GM18519 (cell line): ENCODE results near the gene PSG4.
"Not testable (repeated sequence)": the region's sequence is repeated elsewhere in the genome, so short reads cannot be mapped to it uniquely, and the experiment has no call there.

ENCODE experiments used
- ATAC-seq: cut with Tn5 transposase; IDR thresholded peaks from one replicate; pipeline ENCODE4 v1.9.1; 2021; ENCODE audit warnings: mild to moderate bottlenecking, moderate library complexity; ENCODE audit not compliant: unreplicated experiment, low FRiP score

PSG4 gene

DNA sequence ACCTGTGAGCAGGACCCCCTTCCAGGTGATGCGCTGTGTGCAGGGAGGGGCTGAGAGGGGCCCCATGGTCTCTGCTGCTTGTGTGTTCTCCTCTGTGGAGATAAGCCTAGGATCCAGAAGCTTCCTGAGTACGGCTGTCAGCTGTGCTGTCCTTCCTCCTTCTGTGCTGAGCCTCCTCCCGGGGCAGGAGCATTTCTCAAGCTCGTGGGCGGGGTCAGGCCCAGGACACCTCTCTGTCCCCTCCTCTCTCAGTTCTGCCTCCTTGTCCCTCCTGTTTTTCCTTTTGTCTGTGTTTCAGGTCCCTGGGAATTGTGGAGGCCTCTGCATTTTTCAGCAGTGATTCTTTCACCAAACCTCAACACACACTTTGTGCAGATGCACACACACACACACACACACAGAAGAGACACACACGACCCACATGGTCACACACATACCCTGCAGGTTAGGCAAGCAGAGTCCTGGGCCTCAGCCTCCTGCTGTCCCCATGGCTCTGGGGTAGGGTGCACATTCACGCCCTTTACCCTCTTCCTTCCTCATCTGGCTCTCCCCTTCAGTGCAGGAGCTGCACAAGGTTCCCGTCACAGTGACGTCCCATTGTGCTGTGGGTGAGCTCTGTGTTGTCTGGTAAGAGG is at the start of gene PSG4:
Gene PSG4 (minus strand): TSS at position 168 of the 635 bp plus-strand sequence. CDS start 102 bp downstream, at position 66.
- not testable (repeated sequence) for ATAC-seq

DNA sequence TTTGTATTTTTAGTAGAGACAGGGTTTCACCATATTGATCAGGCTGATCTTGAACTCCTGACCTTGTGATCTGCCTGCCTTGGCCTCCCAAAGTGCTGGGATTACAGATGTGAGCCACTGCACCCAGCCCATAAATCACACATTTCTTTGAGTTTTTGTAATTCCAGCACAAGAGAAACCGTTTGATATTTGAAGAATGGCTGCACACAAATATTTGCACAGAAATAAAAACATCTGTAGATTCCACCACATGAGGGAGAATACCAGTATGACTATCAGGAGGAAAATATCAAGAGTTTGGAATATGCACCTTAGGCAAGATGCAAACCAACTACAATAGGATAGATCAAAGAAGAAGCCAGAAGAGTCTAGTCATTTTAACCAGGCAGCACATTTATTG is 46.0 kb upstream of the PSG4 start:
- not testable (repeated sequence) for ATAC-seq

DNA sequence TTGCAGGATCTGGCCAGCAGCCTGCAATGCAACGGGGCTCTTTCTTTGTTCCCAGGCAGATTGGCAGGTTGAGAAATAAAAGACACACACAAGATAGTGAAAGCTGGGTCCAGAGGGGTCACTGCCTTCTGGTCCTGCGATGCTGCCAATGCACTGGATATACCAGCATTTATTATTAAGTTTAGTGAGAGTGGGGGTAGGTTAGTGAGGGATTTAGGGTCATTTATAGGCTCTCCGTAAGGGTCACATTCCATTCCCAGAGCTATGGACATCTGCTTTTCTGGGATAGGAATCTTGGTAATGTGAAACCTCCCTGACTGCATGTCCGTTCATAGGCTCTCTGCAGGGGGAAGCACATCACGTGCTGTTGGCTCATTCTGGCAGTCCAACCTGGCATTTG is 44.9 kb upstream of the PSG4 start:
- not testable (repeated sequence) for ATAC-seq

DNA sequence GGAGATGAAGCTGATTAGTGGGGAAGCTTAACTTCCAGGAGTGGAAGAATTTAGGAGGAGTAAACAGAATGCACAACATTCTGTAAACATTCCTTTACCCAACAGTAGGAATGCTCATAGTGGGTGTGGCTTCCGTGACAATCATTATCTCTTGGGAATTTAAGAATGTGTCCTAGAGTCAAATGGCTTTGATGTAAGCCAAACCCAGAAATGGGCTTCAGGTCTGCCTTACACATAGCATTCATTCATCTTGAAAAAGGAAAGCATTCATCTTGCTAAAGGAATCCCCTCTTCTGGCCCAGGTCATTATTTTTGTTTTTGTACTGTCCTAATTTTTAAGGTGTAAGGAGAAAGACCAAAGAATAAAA is 43.2 kb upstream of the PSG4 start:
- not testable (repeated sequence) for ATAC-seq

DNA sequence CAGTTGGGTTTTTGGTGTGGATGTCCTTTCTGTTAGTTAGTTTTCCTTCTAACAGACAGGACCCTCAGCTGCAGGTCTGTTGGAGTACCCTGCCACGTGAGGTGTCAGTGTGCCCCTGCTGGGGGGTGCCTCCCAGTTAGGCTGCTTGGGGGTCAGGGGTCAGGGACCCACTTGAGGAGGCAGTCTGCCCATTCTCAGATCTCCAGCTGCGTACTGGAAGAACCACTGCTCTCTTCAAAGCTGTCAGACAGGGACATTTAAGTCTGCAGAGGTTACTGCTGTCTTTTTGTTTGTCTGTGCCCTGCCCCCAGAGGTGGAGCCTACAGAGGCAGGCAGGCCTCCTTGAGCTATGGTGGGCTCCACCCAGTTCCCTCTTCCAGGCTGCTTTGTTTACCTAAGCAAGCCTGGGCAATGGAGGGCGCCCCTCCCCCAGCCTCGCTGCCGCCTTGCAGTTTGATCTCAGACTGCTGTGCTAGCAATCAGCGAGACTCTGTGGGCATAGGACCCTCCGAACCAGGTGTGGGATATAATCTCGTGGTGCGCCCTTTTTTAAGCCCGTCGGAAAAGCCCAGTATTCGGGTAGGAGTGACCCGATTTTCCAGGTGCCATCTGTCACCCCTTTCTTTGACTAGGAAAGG is 41.9 kb upstream of the PSG4 start:
- not testable (repeated sequence) for ATAC-seq

DNA sequence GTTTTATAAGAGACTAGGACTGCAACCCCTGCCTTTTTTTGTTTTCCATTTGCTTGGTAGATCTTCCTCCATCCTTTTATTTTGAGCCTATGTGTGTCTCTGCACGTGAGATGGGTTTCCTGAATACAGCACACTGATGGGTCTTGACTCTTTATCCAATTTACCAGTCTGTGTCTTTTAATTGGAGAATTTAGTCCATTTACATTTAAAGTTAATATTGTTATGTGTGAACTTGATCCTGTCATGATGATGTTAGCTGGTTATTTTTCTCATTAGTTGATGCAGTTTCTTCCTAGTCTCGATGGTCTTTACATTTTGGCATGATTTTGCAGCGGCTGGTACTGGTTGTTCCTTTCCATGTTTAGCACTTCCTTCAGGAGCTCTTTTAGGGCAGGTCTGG is 40.4 kb upstream of the PSG4 start:
- not testable (repeated sequence) for ATAC-seq

DNA sequence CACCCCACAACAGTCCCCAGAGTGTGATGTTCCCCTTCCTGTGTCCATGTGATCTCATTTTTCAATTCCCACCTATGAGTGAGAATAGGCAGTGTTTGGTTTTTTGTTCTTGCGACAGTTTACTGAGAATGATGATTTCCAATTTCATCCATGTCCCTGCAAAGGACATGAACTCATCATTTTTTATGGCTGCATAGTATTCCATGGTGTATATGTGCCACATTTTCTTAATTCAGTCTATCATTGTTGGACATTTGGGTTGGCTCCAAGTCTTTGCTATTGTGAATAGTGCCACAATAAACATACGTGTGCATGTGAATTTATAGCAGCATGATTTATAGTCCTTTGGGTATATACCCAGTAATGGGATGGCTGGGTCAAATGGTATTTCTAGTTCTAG is 36.8 kb upstream of the PSG4 start:
- ATAC-seq: not testable (repeated sequence)

DNA sequence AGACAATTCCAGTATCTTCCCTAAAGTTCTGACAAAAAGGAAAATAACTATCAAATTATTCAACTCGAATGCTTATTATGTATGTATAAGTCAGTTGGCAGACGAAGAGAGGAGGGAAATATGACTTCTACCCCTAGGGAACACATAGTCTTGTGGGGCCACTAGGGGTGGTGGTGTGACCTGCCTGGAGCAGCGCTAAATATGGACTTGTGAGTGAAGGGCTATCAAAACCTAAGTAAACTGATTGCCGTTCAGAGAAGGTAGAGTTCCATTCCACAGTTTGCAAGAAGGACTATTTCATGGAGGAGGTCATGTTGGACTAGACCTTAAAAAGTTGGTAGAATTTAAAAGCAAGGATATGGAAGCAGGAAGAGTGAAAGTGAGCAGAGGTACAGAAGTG is 32.8 kb upstream of the PSG4 start:
- ATAC-seq: not testable (repeated sequence)

DNA sequence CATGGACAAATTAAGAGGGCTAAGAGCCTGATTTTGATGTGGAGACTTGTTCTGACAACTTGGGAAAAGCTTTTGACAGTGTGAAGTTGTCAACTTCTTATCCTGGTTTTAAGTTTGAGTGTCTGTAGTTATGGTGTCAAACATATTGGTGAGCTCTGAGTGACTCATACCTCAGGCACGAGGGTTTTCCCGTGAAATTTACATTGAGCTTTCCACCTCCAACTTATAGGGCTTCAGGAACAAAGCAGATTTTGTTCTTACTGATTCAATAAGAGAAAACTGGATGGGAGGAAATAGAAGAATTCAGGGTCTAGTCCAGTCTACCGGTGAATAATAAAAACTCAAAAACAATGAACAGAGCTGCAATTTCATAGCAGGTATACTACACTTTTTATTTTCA is 30.2 kb upstream of the PSG4 start:
- not testable (repeated sequence) for ATAC-seq

DNA sequence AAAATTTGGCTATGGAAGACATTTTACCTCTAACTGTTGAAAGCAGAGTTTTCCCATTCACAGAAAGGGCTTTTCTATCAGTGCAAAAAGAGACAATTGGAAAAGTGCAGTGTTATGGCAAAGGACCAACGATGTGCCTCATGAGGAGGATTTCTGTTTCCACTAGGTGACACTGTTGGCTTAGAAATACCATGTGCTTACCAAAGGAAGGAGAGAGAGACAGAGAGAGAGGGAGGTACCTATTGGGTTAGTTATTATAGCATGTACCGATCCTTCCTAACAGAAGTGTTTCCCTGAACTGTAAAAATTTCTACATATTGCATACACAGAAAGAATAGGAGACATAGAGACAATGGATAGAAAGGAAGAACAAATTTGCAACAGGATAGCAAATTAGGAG is 23.9 kb upstream of the PSG4 start:
- no peak for ATAC-seq

DNA sequence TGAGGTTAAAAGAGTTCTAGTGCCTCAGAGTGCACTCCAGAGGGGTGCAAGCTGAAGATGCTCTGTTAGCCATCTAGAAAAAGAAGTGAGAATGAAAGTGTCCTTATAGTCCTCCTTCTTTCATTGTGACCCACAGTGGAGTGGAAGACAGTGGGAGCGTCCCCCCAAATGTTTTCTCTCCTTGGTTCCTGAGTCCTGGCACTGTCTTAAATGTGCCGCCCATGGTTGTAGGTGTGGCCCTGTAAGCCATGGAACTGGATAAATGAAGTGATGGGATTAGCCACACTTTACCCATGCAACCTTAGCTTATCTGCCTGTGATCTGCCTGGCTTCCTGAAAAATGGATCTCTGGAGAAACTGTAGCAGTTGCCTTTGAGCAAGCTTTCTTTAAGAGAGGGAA is 23.3 kb upstream of the PSG4 start:
- ATAC-seq: not testable (repeated sequence)

DNA sequence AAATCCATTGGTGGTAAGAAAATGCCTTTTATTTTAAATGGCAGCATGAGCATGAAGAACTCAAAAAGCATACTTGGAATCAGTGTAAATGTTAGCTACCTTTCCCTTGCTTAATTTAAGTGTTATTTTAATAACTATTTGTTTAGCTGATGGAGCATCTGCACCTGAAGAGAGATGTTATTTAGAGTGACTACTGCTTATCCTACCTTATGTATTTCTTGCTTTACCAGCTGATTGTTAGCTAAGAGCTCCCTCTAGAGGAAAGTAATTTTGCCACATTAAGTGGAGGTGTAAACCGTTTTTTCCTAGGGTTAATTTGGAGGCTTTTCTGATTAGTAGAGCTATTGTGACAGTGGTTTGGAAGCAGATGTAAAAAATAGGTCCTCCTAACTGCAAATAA is 21.5 kb upstream of the PSG4 start:
- ATAC-seq: not testable (repeated sequence)

DNA sequence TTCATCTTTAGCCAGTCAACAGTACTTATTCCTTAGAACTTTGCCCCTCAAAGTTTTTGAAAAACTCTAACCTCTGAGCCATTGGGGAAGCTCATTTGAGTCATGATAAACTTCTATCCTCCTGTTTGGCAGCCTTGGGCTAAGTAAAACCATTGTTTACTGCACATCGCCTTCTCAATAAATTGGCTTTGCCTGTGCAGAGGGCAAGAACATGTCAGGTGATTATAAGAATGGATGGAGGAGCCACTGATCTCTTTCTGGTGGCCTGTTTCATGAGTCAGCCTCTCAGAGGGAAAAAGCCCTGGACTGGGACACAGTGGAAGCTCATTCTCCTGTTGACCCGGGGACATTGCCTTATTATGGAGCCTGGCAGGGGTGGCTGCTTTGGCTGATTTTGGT is 19.4 kb upstream of the PSG4 start:
- ATAC-seq: no peak

DNA sequence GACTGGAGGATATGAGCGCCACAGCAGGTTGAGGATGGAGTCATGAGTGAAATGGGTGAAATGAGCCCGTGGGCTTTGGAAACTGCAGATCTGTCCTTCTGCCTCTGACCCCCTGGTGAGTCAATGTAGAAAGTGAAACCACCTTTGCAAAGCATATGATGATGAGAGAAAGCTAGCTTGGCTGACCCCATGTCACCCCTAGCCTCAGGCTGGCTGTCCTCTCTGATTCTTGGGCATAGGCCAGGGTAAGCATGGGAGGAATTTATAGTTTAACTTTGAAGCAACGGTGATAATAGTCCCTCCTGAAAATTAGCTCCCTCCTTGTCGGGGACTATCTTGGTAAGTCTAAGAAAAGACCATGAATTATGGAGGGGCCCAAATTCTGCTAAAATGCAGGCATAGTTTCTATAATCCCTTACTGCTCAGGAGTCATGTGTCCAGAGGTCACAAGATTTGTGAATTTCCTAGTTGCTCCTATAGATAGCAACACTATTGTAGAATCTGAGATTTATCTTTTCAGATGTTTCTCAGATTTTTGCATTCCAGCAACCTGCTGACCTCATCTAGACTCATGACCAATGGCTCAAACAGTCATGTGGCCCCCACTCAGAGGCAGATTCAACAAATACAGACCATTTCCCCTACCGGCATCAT is 18.9 kb upstream of the PSG4 start:
- not testable (repeated sequence) for ATAC-seq

DNA sequence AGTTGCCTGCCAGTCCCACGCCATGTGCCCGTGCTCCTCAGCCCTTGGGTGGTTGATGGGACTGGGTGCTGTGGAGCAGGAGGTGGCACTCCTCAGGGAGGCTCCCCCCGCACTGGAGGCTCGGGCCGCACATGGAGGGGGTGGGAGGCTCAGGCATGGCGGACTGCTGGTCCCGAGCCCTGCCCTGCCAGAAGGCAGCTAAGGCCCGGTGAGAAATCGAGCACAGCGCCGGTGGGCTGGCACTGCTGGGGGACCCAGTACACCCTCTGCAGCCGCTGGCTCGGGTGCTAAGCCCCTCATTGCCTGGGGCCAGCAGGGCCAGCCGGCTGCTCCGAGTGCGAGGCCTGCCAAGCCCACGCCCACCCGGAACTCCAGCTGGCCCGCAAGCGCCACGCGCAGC is 16.5 kb upstream of the PSG4 start:
- not testable (repeated sequence) for ATAC-seq

DNA sequence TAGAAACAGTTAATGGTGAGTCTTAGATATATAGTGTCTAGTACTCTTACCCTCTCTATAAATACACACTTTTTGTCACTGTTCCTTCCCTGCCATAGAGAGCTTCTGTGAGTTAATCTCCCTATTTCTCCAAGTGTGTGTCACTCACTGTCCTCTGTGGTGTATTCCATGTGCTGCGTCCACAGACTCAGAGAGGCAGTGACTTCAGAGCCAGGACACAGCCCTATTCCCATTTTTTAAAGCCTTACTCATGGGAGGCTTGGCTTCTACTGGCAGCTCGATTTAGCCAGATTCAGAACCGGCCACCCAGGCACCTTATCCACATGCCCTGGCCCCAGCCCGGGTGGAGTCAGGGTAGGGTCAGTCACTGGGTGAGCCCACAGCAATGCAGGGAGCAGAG is 13.7 kb upstream of the PSG4 start:
- ATAC-seq: not testable (repeated sequence)

DNA sequence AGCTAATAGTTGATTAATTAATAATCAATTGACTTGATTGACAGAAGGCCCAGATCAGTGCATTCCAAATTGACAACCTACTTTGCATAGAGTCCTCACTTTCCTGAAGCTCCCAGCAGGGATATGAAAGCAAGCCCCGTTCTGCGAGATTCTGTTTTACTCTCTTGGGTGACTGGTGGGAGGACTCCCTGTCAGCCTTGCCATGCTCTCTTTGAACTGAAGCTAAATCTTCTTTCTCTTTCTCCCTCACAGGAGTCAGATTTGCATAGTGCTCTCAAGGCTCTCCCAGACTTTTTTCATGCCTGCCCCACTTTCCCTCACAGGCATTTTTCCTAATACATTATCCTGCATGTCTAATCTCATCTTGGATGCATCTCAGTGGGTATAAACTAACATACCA is 10.4 kb upstream of the PSG4 start:
- not testable (repeated sequence) for ATAC-seq

DNA sequence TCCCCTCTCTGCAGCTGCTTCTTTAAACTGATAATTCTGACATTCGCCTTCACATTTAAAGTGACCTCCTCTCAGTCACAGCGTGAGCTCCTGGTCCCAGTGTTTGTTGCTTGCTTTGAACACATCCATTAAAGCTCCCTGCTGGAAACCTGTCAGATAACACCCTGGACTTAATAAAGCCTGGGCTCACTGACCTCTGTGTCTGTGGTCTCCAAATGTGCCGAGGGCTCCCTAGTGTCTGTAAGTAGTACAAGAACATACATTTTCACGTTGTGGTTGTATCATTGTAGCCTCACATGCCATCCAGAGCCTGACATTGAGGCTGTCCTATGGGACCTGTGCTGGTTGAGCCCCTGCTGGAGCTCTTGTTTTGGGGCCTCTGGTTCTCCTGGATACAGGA is 2.6 kb upstream of the PSG4 start:
- no peak for ATAC-seq

DNA sequence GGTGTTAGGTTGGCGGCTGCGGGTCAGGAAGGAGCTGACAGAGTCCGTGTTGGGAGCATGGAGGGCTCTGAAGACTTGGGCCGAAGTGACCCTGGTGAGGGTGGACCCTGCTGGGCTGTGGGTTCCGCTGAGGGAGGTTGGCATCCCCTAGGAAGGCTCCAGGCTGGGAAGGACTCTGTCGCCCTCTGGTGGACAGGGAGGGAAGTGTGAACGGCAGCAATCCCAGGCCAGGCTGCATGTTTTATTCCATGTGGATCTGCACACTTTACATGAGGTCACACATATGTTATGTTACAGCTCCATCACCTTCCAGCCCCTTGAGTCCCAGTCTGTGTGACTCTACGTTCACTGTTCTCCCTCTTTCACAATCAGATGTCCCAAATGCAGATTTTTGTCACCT is 1.7 kb upstream of the PSG4 start:
- not testable (repeated sequence) for ATAC-seq

DNA sequence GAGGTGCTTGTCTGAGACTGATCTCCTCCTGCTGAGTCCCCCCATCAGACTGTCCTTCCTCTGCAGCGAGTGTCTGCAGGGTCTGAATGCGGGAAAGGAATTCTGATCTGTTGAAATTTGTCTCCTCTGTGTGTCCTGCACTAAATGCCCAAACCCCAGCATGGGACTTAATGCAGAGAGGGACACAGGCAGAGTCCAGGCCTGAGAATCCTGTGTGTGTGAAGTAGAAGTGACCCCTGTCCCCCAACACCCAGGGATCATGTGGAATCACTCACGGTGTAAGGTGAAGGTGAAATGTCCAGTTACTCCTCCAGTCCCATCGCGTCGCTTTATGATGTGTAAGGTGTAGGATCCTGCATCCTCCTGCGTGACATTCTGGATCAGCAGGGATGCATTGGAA is 1.8 kb downstream of the PSG4 start:
- ATAC-seq: not testable (repeated sequence)

DNA sequence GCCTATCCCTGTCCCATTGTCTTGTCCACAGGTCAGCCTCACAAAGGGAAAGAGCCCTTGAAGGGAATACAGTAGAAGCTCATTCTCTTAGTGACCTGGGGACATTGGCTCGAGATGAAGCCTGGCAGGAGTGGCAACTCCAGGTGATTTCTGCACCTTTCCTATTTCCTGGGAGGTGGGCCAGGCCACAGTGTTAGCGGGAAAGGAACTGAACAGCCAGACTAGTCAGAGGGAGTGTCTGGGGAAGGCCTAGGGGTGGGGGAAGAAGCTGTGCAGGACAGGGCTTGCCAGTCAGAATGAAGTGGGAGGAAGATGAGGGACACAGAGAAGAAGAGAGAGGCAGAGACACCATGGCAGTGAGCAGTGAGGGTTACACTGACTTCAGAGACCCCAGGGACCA is 3.5 kb downstream of the PSG4 start:
- not testable (repeated sequence) for ATAC-seq

DNA sequence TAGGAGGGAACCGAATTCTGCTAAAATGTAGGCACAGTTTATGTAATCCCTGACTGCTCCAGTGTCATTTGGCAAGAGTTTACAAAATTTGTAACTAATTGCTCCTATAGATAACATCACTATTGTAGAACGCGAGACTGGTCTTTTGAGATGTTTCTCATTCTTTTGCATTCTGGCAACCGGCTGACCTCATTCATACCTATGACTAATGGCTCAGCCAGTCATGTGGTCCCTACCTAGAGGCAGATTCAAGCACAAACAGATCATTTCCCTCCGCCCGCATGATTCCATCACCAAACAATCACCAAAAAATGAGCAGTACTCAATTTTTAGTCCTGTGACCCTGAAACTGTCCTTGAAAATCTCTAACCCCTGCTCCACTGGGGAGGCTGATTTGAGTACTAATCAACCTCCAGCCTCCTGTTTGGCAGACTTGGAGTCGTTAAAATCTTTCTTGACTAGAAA is 4.1 kb downstream of the PSG4 start:
- not testable (repeated sequence) for ATAC-seq
